Fibroblast of pulmonary artery (primary cell): Measurements from ENCODE around the gene RPTOR.

Experiments
- DNase-seq: peaks from one replicate; pipeline ENCODE4 v3.0.0-alpha.2; 2010; ENCODE audit warnings: low read depth
- H3K4me3 ChIP-seq: replicated peaks from 2 replicates; pipeline ENCODE4 v1.5.1; 2011; ENCODE audit warnings: low read depth, mild to moderate bottlenecking, control low read depth, low read length, moderate library complexity
- CTCF ChIP-seq: IDR thresholded peaks from 2 replicates; pipeline ENCODE4 v1.5.1; 2011; ENCODE audit warnings: mild to moderate bottlenecking, control low read depth, low read length, inconsistent platforms; ENCODE audit errors: missing control alignments

Gene RPTOR

GRCh38 chr17:80632046-80632581, 87.5 kb downstream of the RPTOR start:
- H3K4me3 ChIP-seq: no peak overlapping the region
- no peak for TF ChIP-seq CTCF
- no peak for DNase-seq

GRCh38 chr17:80633207-80633606, 88.6 kb downstream of the RPTOR start:
- no peak overlapping the region for H3K4me3 ChIP-seq
- no peak for DNase-seq
- no peak for TF ChIP-seq CTCF

GRCh38 chr17:80633994-80634566, 89.4 kb downstream of the RPTOR start:
- DNase-seq: no peak
- TF ChIP-seq CTCF: no peak

GRCh38 chr17:80636361-80637018, 91.9 kb downstream of the RPTOR start:
- no peak overlapping the region for H3K4me3 ChIP-seq
- no peak for DNase-seq
- no peak for TF ChIP-seq CTCF

More at GRCh38 chr17:80633994-80634566, 89.4 kb downstream of the RPTOR start:
- H3K4me3 ChIP-seq: no peak overlapping the region

GRCh38 chr17:80637048-80637781, 92.6 kb downstream of the RPTOR start:
- no peak overlapping the region for H3K4me3 ChIP-seq
- no peak for TF ChIP-seq CTCF

GRCh38 chr17:80639658-80640057, 95.0 kb downstream of the RPTOR start:
- no peak for TF ChIP-seq CTCF
- H3K4me3 ChIP-seq: no peak overlapping the region
- no peak for DNase-seq

More at GRCh38 chr17:80637048-80637781, 92.6 kb downstream of the RPTOR start:
- no peak for DNase-seq
